Keratinocyte (primary cell): ENCODE measurements around the gene LTB. TPM values are rescaled to one million over a fixed set of nuclear protein-coding genes. Genes with fewer than 3 reads are reported as not detected.

Experiments
- DNase-seq: peaks from one replicate; pipeline ENCODE4 v3.0.0-alpha.2; 2011; ENCODE audit warnings: low read depth, missing footprints, low spot score
- FAIRE-seq: peaks from 2 replicates; lab custom pipeline; 2011; peaks lifted over from hg19 to GRCh38; lab: Jason Lieb, UNC
- H2AFZ ChIP-seq: 2 replicates; pipeline ENCODE4 v1.6.0; 2012; ENCODE audit warnings: low read length, control low read depth, inconsistent platforms; ENCODE audit not compliant: control insufficient read depth
- H3K27ac ChIP-seq: 2 replicates; pipeline ENCODE4 v1.5.1; 2011; ENCODE audit warnings: low read length; ENCODE audit not compliant: control insufficient read depth, insufficient read depth
- H3K27me3 ChIP-seq: 3 replicates; pipeline ENCODE4 v1.6.0; 2011; ENCODE audit warnings: low read length; ENCODE audit not compliant: control insufficient read depth, insufficient read depth; ENCODE audit errors: extremely low read depth
- H3K36me3 ChIP-seq, 2 experiments: 2 replicates in 1 of 2; 3 replicates in 1 of 2; pipeline ENCODE4 v1.5.1; 2011; ENCODE audit warnings: low read length in 2 of 2, mild to moderate bottlenecking in 1 of 2; ENCODE audit not compliant: control insufficient read depth in 2 of 2, insufficient read depth in 2 of 2; ENCODE audit errors: extremely low read depth in 1 of 2
- H3K4me1 ChIP-seq: 3 replicates; pipeline ENCODE4 v1.5.1; 2011; ENCODE audit warnings: low read length; ENCODE audit not compliant: control insufficient read depth, insufficient read depth; ENCODE audit errors: extremely low read depth
- H3K4me2 ChIP-seq: 3 replicates; pipeline ENCODE4 v1.6.0; 2011; ENCODE audit warnings: low read depth, low read length; ENCODE audit not compliant: control insufficient read depth, insufficient read depth; ENCODE audit errors: extremely low read depth
- H3K4me3 ChIP-seq, 3 experiments: fragments of 200-600 bp in 1 of 3; sonication (generic) in 1 of 3; 2 replicates in 2 of 3; 3 replicates in 1 of 3; pipeline ENCODE4 v1.5.1; 2011 to 2016; ENCODE audit warnings: low read length in 3 of 3, mild to moderate bottlenecking in 3 of 3, control low read depth in 2 of 3, inconsistent platforms in 1 of 3, low read depth in 1 of 3, mixed read lengths in 1 of 3, mixed run types in 1 of 3, moderate library complexity in 1 of 3; ENCODE audit not compliant: control insufficient read depth in 2 of 3, insufficient read depth in 2 of 3; ENCODE audit errors: extremely low read depth in 1 of 3
- H3K79me2 ChIP-seq: 2 replicates; pipeline ENCODE4 v1.6.0; 2012; ENCODE audit warnings: low read length; ENCODE audit not compliant: control insufficient read depth, insufficient read depth
- H3K9ac ChIP-seq: 3 replicates; pipeline ENCODE4 v1.6.0; 2011; ENCODE audit warnings: low read length; ENCODE audit not compliant: control insufficient read depth, insufficient read depth; ENCODE audit errors: extremely low read depth
- H3K9me1 ChIP-seq: 3 replicates; pipeline ENCODE4 v1.6.0; 2011; ENCODE audit warnings: low read length; ENCODE audit not compliant: control insufficient read depth, insufficient read depth; ENCODE audit errors: extremely low read depth
- H3K9me3 ChIP-seq: 2 replicates; pipeline ENCODE4 v1.5.1; 2012; ENCODE audit warnings: low read depth, low read length; ENCODE audit not compliant: control insufficient read depth
- H4K20me1 ChIP-seq: 3 replicates; pipeline ENCODE4 v1.6.0; 2011; ENCODE audit warnings: low read length; ENCODE audit not compliant: control insufficient read depth, insufficient read depth; ENCODE audit errors: extremely low read depth
- EZH2 ChIP-seq: IDR thresholded peaks from one replicate; pipeline ENCODE4 v1.6.1; 2012; ENCODE audit warnings: inconsistent platforms, mild to moderate bottlenecking, low read length, moderate library complexity
- dilution Hi-C: fragments of 300-500 bp; cut with MboI; formaldehyde crosslinking; loops from one replicate; pipeline ENCODE4 v1.7.0; 2020; ENCODE audit warnings: low sequenced_read_pairs; ENCODE audit not compliant: extremely low pct_ligation_motif_present
- polyA plus RNA-seq, 5 experiments: library from polyadenylated mRNA; depleted of rRNA in 3 of 5; stranded (reverse) in 3 of 5; stranded (forward) in 1 of 5; unstranded in 1 of 5; fragments of >200 nt; gene quantifications; 1 replicate in 1 of 5; 2 replicates in 3 of 5; 3 replicates in 1 of 5; pipeline versions ENCODE4 v1.2.1 to v1.2.3, GENCODE V29; 2011 to 2012; ENCODE audit warnings: missing spikeins in 2 of 5, low read depth in 1 of 5, low replicate concordance in 1 of 5
- TF ChIP-seq, protein P1 (sequence below), 3 experiments: IDR thresholded peaks in 1 of 3; conservative IDR thresholded peaks in 1 of 3; optimal IDR thresholded peaks in 1 of 3; 2 replicates in 2 of 3; 3 replicates in 1 of 3; pipeline versions ENCODE3 to v1.5.1; 2011; ENCODE audit warnings: low read length in 3 of 3, mild to moderate bottlenecking in 3 of 3, moderate library complexity in 2 of 3, control low read depth in 1 of 3, inconsistent platforms in 1 of 3; ENCODE audit not compliant: insufficient read depth in 2 of 3; ENCODE audit errors: extremely low read depth in 1 of 3

The LTB gene
- polyA plus RNA-seq, 1 donor (not counting 4 experiments of a cell fraction or from before 2014, with no cell fraction given), result not detected

- H3K4me2 ChIP-seq, result no peak overlapping the region
- H3K9me3 ChIP-seq, result no peaks in the 10 kb centered on the region
- H4K20me1 ChIP-seq, result no peaks in the 10 kb centered on the region
- H3K27ac ChIP-seq, result no peak overlapping the region
- H3K9ac ChIP-seq, result no peak overlapping the region
- H3K9me1 ChIP-seq, result no peaks in the 10 kb centered on the region
- H3K4me3 ChIP-seq, result no peak overlapping the region
- H3K4me1 ChIP-seq, result peaks cover 4% of the 10 kb centered on the region
- peaks cover 3% of the 10 kb centered on the region for H3K27me3 ChIP-seq
- H3K36me3 ChIP-seq, result no peaks in the 10 kb centered on the region
- DNase-seq (no peak), FAIRE-seq (no peak)
- dilution Hi-C loops, result no loop called here
- H3K79me2 ChIP-seq, result no peaks in the 10 kb centered on the region
- no peak overlapping the region for H2AFZ ChIP-seq
- TF ChIP-seq EZH2, result no peak
- TF ChIP-seq, protein P1, sequence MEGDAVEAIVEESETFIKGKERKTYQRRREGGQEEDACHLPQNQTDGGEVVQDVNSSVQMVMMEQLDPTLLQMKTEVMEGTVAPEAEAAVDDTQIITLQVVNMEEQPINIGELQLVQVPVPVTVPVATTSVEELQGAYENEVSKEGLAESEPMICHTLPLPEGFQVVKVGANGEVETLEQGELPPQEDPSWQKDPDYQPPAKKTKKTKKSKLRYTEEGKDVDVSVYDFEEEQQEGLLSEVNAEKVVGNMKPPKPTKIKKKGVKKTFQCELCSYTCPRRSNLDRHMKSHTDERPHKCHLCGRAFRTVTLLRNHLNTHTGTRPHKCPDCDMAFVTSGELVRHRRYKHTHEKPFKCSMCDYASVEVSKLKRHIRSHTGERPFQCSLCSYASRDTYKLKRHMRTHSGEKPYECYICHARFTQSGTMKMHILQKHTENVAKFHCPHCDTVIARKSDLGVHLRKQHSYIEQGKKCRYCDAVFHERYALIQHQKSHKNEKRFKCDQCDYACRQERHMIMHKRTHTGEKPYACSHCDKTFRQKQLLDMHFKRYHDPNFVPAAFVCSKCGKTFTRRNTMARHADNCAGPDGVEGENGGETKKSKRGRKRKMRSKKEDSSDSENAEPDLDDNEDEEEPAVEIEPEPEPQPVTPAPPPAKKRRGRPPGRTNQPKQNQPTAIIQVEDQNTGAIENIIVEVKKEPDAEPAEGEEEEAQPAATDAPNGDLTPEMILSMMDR (optimal IDR thresholded peaks at IDR 0.05 in 1 of 3, IDR thresholded peaks at IDR 0.05 in 1 of 3, conservative IDR thresholded peaks at IDR 0.05 in 1 of 3; ENCODE audit: extremely low read depth in 1 of 3, insufficient read depth in 2 of 3, low read length in 3 of 3), result peak; percentile 33 to 60 (median 46)
Observed at GRCh38 chr6:31585491-31585890, 3.3 kb upstream of the LTB start.

GRCh38 chr6:31581434-31582229, 592 bp downstream of the LTB start:
- dilution Hi-C loops, result no loop called here
- Histone ChIP-seq H3K27me3 (no peaks in the 10 kb centered on the region), H3K4me1 (peaks cover 15% of the 10 kb centered on the region), H3K4me2 (peak overlapping the region; percentile 93), H2AFZ (peak overlapping the region; percentile 97), H3K27ac (peak overlapping the region; percentile 59), H3K79me2 (no peaks in the 10 kb centered on the region), H3K4me3 (peak overlapping the region; percentile 50 to 90 (median 85)), H3K9ac (peak overlapping the region; percentile 87), H3K9me1 (no peaks in the 10 kb centered on the region), H3K36me3 (no peaks in the 10 kb centered on the region), H3K9me3 (no peaks in the 10 kb centered on the region), H4K20me1 (no peaks in the 10 kb centered on the region)
- TF ChIP-seq, protein P1 (optimal IDR thresholded peaks at IDR 0.05 in 1 of 3, IDR thresholded peaks at IDR 0.05 in 1 of 3, conservative IDR thresholded peaks at IDR 0.05 in 1 of 3; ENCODE audit: extremely low read depth in 1 of 3, insufficient read depth in 2 of 3, low read length in 3 of 3), result no peak
- TF ChIP-seq EZH2, result no peak
- no peak for FAIRE-seq
- DNase-seq, result no peak
